ENCODE measurements around the gene CSF2RB.

- TF ChIP-seq CREB1 (IDR thresholded peaks at IDR 0.05; ENCODE audit: low read depth): no peak
- TF ChIP-seq TAF1 (IDR thresholded peaks at IDR 0.05; ENCODE audit: low read depth): no peak
- TF ChIP-seq EP300 (IDR thresholded peaks at IDR 0.05; ENCODE audit: borderline replicate concordance): no peak
- no peak for TF ChIP-seq CEBPB (IDR thresholded peaks at IDR 0.05)
- no peak for TF ChIP-seq TCF12 (IDR thresholded peaks at IDR 0.05; ENCODE audit: low read depth)
Observed at GRCh38 chr22:36942556-36942955, 29.1 kb downstream of the CSF2RB start.
